GM12878 (cell line): ENCODE measurements around the gene APPL2. TPM values are rescaled to one million over a fixed set of nuclear protein-coding genes. Genes with fewer than 3 reads are reported as not detected.

ENCODE experiments used
- ATAC-seq: fragments of 200-7000 bp; cut with Tn5 transposase; 3 replicates; pipeline ENCODE4 v1.9.1; 2020; ENCODE audit warnings: mild to moderate bottlenecking, moderate library complexity
- BruUV-seq: library from RNA; stranded (reverse); fragments of 400-500 nt; replicated peaks from 2 replicates; lab custom pipeline; 2021; lab: Mats Ljungman, UMichigan
- CTCF ChIA-PET: fragments of 300-600 bp; sonication (Branson Sonifier 250); formaldehyde crosslinking; extraction: SDS; loops from one replicate; lab custom pipeline; 2021; ENCODE audit warnings: inconsistent platforms; lab: Yijun Ruan, JAX
- POLR2A ChIA-PET: fragments of 350-600 bp; formaldehyde crosslinking; extraction: SDS; loops from one replicate; lab custom pipeline; 2021; ENCODE audit warnings: inconsistent platforms; lab: Charles Lee
- RAD21 ChIA-PET: fragments of 300-600 bp; sonication (Branson Sonifier 250); formaldehyde crosslinking; loops from one replicate; lab custom pipeline; 2023; ENCODE audit warnings: antibody characterized with exemption; ENCODE audit not compliant: unreplicated experiment; lab: Charles Lee
- SMC1A ChIA-PET: fragments of 300-600 bp; sonication (Branson Sonifier 250); formaldehyde crosslinking; loops from one replicate; lab custom pipeline; 2023; ENCODE audit not compliant: unreplicated experiment, uncharacterized antibody; lab: Charles Lee
- DNase-seq: peaks from one replicate; pipeline ENCODE4 v3.0.0-alpha.2; 2011; ENCODE audit warnings: low read depth, low spot score
- FAIRE-seq: peaks from 3 replicates; lab custom pipeline; 2011; peaks lifted over from hg19 to GRCh38; lab: Jason Lieb, UNC
- H2AFZ ChIP-seq: 2 replicates; pipeline ENCODE4 v1.6.0; 2011; ENCODE audit warnings: low read depth, low read length, control low read depth; ENCODE audit not compliant: control insufficient read depth
- H3K27ac ChIP-seq: 2 replicates; pipeline ENCODE4 v1.5.1; 2011; ENCODE audit warnings: control low read depth; ENCODE audit not compliant: control insufficient read depth, insufficient read depth
- H3K27me3 ChIP-seq, 2 experiments: replicated peaks in 1 of 2; 2 replicates each; pipeline versions ENCODE4 v1.6.0 to v1.6.1; 2011; ENCODE audit warnings: low read length in 1 of 2; ENCODE audit not compliant: control insufficient read depth in 2 of 2, insufficient read depth in 2 of 2
- H3K36me3 ChIP-seq, 2 experiments: 2 replicates each; pipeline ENCODE4 v1.5.1; 2011; ENCODE audit warnings: low read length in 1 of 2; ENCODE audit not compliant: control insufficient read depth in 2 of 2, insufficient read depth in 2 of 2
- H3K4me1 ChIP-seq: 2 replicates; pipeline ENCODE4 v1.6.1; 2011; ENCODE audit warnings: mild to moderate bottlenecking, low read length, moderate library complexity, mixed read lengths; ENCODE audit not compliant: control insufficient read depth, insufficient read depth
- H3K4me2 ChIP-seq: 2 replicates; pipeline ENCODE4 v1.6.0; 2011; ENCODE audit warnings: control low read depth; ENCODE audit not compliant: control insufficient read depth, insufficient read depth
- H3K4me3 ChIP-seq: fragments of 200-600 bp; sonication (generic); 2 replicates; pipeline ENCODE4 v1.5.1; 2016
- H3K79me2 ChIP-seq: 2 replicates; pipeline ENCODE4 v1.6.0; 2011; ENCODE audit warnings: low read length; ENCODE audit not compliant: control insufficient read depth, insufficient read depth
- H3K9ac ChIP-seq: 2 replicates; pipeline ENCODE4 v1.8.0; 2011; ENCODE audit warnings: low read length, control low read depth, mixed read lengths; ENCODE audit not compliant: control insufficient read depth, insufficient read depth
- H3K9me3 ChIP-seq: replicated peaks from 3 replicates; pipeline ENCODE4 v1.5.1; 2011; ENCODE audit warnings: mild to moderate bottlenecking, low read length; ENCODE audit not compliant: control insufficient read depth, insufficient read depth
- H4K20me1 ChIP-seq: 2 replicates; pipeline ENCODE4 v1.6.0; 2011; ENCODE audit not compliant: control insufficient read depth, insufficient read depth
- IRF4 ChIP-seq: IDR thresholded peaks from 2 replicates; pipeline ENCODE4 v1.6.1; 2011; ENCODE audit warnings: low read depth, low read length
- LARP7 ChIP-seq: fragments of 450-650 bp; IDR thresholded peaks from 2 replicates; pipeline ENCODE4 v1.6.1; 2017; ENCODE audit warnings: mild to moderate bottlenecking
- SKIL ChIP-seq: fragments of 450-650 bp; IDR thresholded peaks from 2 replicates; pipeline ENCODE4 v1.6.1; 2017; ENCODE audit warnings: mild to moderate bottlenecking, low read depth, inconsistent platforms; ENCODE audit not compliant: poor library complexity, severe bottlenecking
- SREBF1 ChIP-seq: IDR thresholded peaks from 2 replicates; pipeline ENCODE4 v1.6.1; 2012; ENCODE audit warnings: mild to moderate bottlenecking, low read length
- USF1 ChIP-seq: IDR thresholded peaks from 2 replicates; pipeline ENCODE4 v1.6.1; 2011; ENCODE audit warnings: borderline replicate concordance, low read depth, mild to moderate bottlenecking, moderate library complexity, mixed read lengths, low read length; ENCODE audit not compliant: insufficient read depth; ENCODE audit errors: extremely low read length
- WGBS: methylation state at CpG from one replicate; pipeline ENCODE4 v1.1.6; 2016; ENCODE audit warnings: low lambda C conversion rate; ENCODE audit not compliant: insufficient replicate concordance, insufficient coverage; ENCODE audit errors: missing lambda C conversion rate; 5-methylcytosine and 5-hydroxymethylcytosine counted together
- in situ Hi-C: fragments of 300-500 bp; cut with MboI; formaldehyde crosslinking; loops from 9 replicates; pipeline ENCODE4 v1.14.3; 2018; ENCODE audit warnings: mixed read lengths
- intact Hi-C: fragments of 100-400 bp; cut with micrococcal nuclease; formaldehyde crosslinking; loops from one replicate; pipeline ENCODE4 v1.14.2; 2022; ENCODE audit not compliant: unreplicated experiment
- polyA plus RNA-seq, 11 experiments: library from polyadenylated mRNA; depleted of rRNA in 4 of 11; unstranded in 6 of 11; stranded (reverse) in 5 of 11; fragments of >200 nt; fragmentation: Nextera tagmentation in 4 of 11; fragmentation: Illumina TruSeq in 1 of 11; extraction: Ambion mirVana in 4 of 11; extraction: Trizol in 1 of 11; gene quantifications; 1 replicate in 1 of 11; 2 replicates in 10 of 11; pipeline versions ENCODE4 v1.2.1 to v1.2.3, GENCODE V29; 2011 to 2016; ENCODE audit warnings: inconsistent platforms in 2 of 11, missing spikeins in 2 of 11, low read depth in 1 of 11
- total RNA-seq, 4 experiments: library from RNA; depleted of rRNA in 3 of 4; stranded (reverse); fragments of >200 nt in 3 of 4; fragmentation: Illumina TruSeq in 1 of 4; extraction: Trizol in 1 of 4; gene quantifications; 2 replicates each; pipeline versions ENCODE4 v1.2.1 to v1.2.3, GENCODE V29; 2013 to 2021

APPL2 gene
- total and polyA plus RNA-seq, 10 of the 15 experiments (the other 5 are each of a cell fraction or from before 2014, with no cell fraction given), result 1.9 to 14.2 (median 7.5) TPM

GRCh38 chr12:105220150-105220928 lies 15.6 kb downstream of the APPL2 start:
- no peak overlapping the region for H3K4me2 ChIP-seq
- no peak overlapping the region for H3K4me3 ChIP-seq
- H3K9ac ChIP-seq, result no peak overlapping the region
- no peak for TF ChIP-seq LARP7
- TF ChIP-seq USF1, result no peak
- TF ChIP-seq SKIL, result no peak
- TF ChIP-seq SREBF1, result no peak
- no peak for TF ChIP-seq IRF4
- TF ChIP-seq, all 136 proteins: peak for 0
- intact Hi-C loops (no loop called here), in situ Hi-C loops (no loop called here)
- BruUV-seq, result no TSS peak
- CTCF ChIA-PET, result no interaction called here
- Histone ChIP-seq H3K9me3 (no peaks in the 10 kb centered on the region), H3K4me1 (no peaks in the 10 kb centered on the region), H3K27ac (no peak overlapping the region), H3K27me3 (no peaks in the 10 kb centered on the region), H3K36me3 (peaks cover 0 to 2% of the 10 kb centered on the region in 2 experiments; a peak in 3 of 4 replicates), H3K79me2 (no peaks in the 10 kb centered on the region), H4K20me1 (no peaks in the 10 kb centered on the region; the same call in 1 of the 2 replicates), H2AFZ (no peak overlapping the region)
- WGBS, result 94% methylated on average over 6 of the region's 6 CpGs
- DNase-seq (no peak), ATAC-seq (no peak), FAIRE-seq (no peak)
- POLR2A ChIA-PET, result no interaction called here
- SMC1A ChIA-PET, result interaction anchor here (1.0 kb wide), 1 partner anchor 15 kb away, joined by 3 read pairs; no protein-coding TSS in a partner anchor
- RAD21 ChIA-PET, result interaction anchor here (1.3 kb wide), 1 partner anchor 15 kb away, joined by 3 read pairs; no protein-coding TSS in a partner anchor
